Measurements from ENCODE around the gene NRN1L.
"Not testable (repeated sequence)": the region's sequence is repeated elsewhere in the genome, so short reads cannot be mapped to it uniquely, and the experiment has no call there.

Gene NRN1L

GRCh38 chr16:67884684-67885083 lies at the start of gene NRN1L:
Gene NRN1L (plus strand): TSS chr16:67884885. CDS start chr16:67884904, 19 bp downstream.
- DNase-seq = peak; percentile 73 to 87

GRCh38 chr16:67837190-67837589 lies 47.5 kb upstream of the NRN1L start:
- DNase-seq = not testable (repeated sequence)

- no peak for DNase-seq
Measured at GRCh38 chr16:67837811-67838210, 46.9 kb upstream of the NRN1L start.

GRCh38 chr16:67841198-67841815 lies 43.4 kb upstream of the NRN1L start:
- peak in 1 of 2 experiments; percentile 48 for DNase-seq

- peak; percentile 93 for DNase-seq
Measured at GRCh38 chr16:67841816-67842508, 42.7 kb upstream of the NRN1L start, which contains the start of gene THAP11. Gene THAP11 (plus strand): TSS chr16:67842320. CDS start chr16:67842555, 235 bp downstream.

- peak; percentile 6 to 59 for DNase-seq
Measured at GRCh38 chr16:67842509-67843342, 42.0 kb upstream of the NRN1L start.

GRCh38 chr16:67843343-67843765 lies 41.3 kb upstream of the NRN1L start:
- DNase-seq = no peak

- peak in 1 of 2 experiments; percentile 31 for DNase-seq
Measured at GRCh38 chr16:67844497-67844896, 40.2 kb upstream of the NRN1L start.

GRCh38 chr16:67845291-67846062 lies 39.2 kb upstream of the NRN1L start:
- DNase-seq = no peak

GRCh38 chr16:67846063-67846319 lies 38.7 kb upstream of the NRN1L start:
- no peak for DNase-seq

GRCh38 chr16:67846320-67847063 lies 38.2 kb upstream of the NRN1L start, which contains the start of gene NUTF2:
Gene NUTF2 (plus strand): TSS chr16:67846933. CDS start chr16:67865131, 18,198 bp downstream.
- DNase-seq = peak; percentile 94 to 95

- peak in 1 of 2 experiments; percentile 57 for DNase-seq
Measured at GRCh38 chr16:67847064-67847861, 37.4 kb upstream of the NRN1L start, which contains the start of gene CENPT. Gene CENPT (minus strand): TSS chr16:67847693. CDS start chr16:67833859, 13,834 bp downstream.

- no peak for DNase-seq
Measured at GRCh38 chr16:67848118-67848517, 36.6 kb upstream of the NRN1L start.

GRCh38 chr16:67853670-67854069 lies 31.0 kb upstream of the NRN1L start:
- DNase-seq = no peak

- DNase-seq = no peak
Measured at GRCh38 chr16:67855789-67856188, 28.9 kb upstream of the NRN1L start.

- no peak for DNase-seq
Measured at GRCh38 chr16:67856927-67857546, 27.6 kb upstream of the NRN1L start.

- DNase-seq = no peak
Measured at GRCh38 chr16:67857547-67858233, 27.0 kb upstream of the NRN1L start.

- no peak for DNase-seq
Measured at GRCh38 chr16:67858500-67858899, 26.2 kb upstream of the NRN1L start.

- DNase-seq = no peak
Measured at GRCh38 chr16:67860589-67861398, 23.9 kb upstream of the NRN1L start.
